ENCODE results near the gene KRTAP1-4. TPM values are rescaled to one million over a fixed set of nuclear protein-coding genes. Genes with fewer than 3 reads are reported as not detected.
"Not testable (repeated sequence)": the region's sequence is repeated elsewhere in the genome, so short reads cannot be mapped to it uniquely, and the experiment has no call there.

Gene KRTAP1-4
- total RNA-seq, 1 donor from 2014 or later: not detected

GRCh38 chr17:41061964-41062363 lies 32.0 kb upstream of the KRTAP1-4 start:
- no peak for TF ChIP-seq CTCF (IDR thresholded peaks at IDR 0.05)
- Mint-ChIP-seq H3K9me3 (ENCODE audit: unreplicated experiment) (peaks cover 6% of the 10 kb centered on the region), H3K36me3 (ENCODE audit: unreplicated experiment) (no peaks in the 10 kb centered on the region), H3K4me1 (ENCODE audit: unreplicated experiment) (peaks cover 49% of the 10 kb centered on the region), H3K27ac (ENCODE audit: unreplicated experiment) (peak overlapping the region; percentile 90), H3K27me3 (ENCODE audit: unreplicated experiment) (no peaks in the 10 kb centered on the region), H3K4me3 (ENCODE audit: unreplicated experiment) (no peak overlapping the region)
- DNase-seq (ENCODE audit: extremely low spot score, unreplicated experiment): no peak

- Mint-ChIP-seq H3K4me3 (ENCODE audit: unreplicated experiment) (peak within 1 kb of the TSS; percentile 28), H3K4me1 (ENCODE audit: unreplicated experiment) (peaks cover 49% of the 10 kb centered on the region), H3K27me3 (ENCODE audit: unreplicated experiment) (no peaks in the 10 kb centered on the region), H3K9me3 (ENCODE audit: unreplicated experiment) (peaks cover 6% of the 10 kb centered on the region), H3K36me3 (ENCODE audit: unreplicated experiment) (no peaks in the 10 kb centered on the region), H3K27ac (ENCODE audit: unreplicated experiment) (peak within 1 kb of the TSS; percentile 90)
- TF ChIP-seq CTCF (IDR thresholded peaks at IDR 0.05): no peak
- DNase-seq (ENCODE audit: extremely low spot score, unreplicated experiment): no peak
Observed at GRCh38 chr17:41060052-41060604, 30.1 kb upstream of the KRTAP1-4 start, which contains the start of gene KRTAP2-3. TSS of gene KRTAP2-3 (minus strand) at chr17:41060114. CDS start at chr17:41060050, 64 bp downstream.

- not testable (repeated sequence) for H3K9me3 Mint-ChIP-seq (ENCODE audit: unreplicated experiment); H3K4me3 Mint-ChIP-seq (ENCODE audit: unreplicated experiment); DNase-seq (ENCODE audit: extremely low spot score, unreplicated experiment); H3K27me3 Mint-ChIP-seq (ENCODE audit: unreplicated experiment); H3K36me3 Mint-ChIP-seq (ENCODE audit: unreplicated experiment)
- Mint-ChIP-seq H3K4me1 (ENCODE audit: unreplicated experiment) (peaks cover 49% of the 10 kb centered on the region), H3K27ac (ENCODE audit: unreplicated experiment) (peak overlapping the region; percentile 90)
Observed at GRCh38 chr17:41059276-41060051, 29.5 kb upstream of the KRTAP1-4 start.

- peaks cover 7% of the 10 kb centered on the region for H3K9me3 Mint-ChIP-seq (ENCODE audit: unreplicated experiment)
- no peaks in the 10 kb centered on the region for H3K27me3 Mint-ChIP-seq (ENCODE audit: unreplicated experiment)
- no peak for DNase-seq (ENCODE audit: extremely low spot score, unreplicated experiment)
- no peak overlapping the region for H3K27ac Mint-ChIP-seq (ENCODE audit: unreplicated experiment)
- H3K36me3 Mint-ChIP-seq (ENCODE audit: unreplicated experiment): no peaks in the 10 kb centered on the region
- H3K4me3 Mint-ChIP-seq (ENCODE audit: unreplicated experiment): no peak overlapping the region
- no peak for TF ChIP-seq CTCF (IDR thresholded peaks at IDR 0.05)
- peaks cover 45% of the 10 kb centered on the region for H3K4me1 Mint-ChIP-seq (ENCODE audit: unreplicated experiment)
Observed at GRCh38 chr17:41058741-41059140, 28.7 kb upstream of the KRTAP1-4 start.

GRCh38 chr17:41057547-41057946 lies 27.6 kb upstream of the KRTAP1-4 start:
- Mint-ChIP-seq H3K9me3 (ENCODE audit: unreplicated experiment) (peaks cover 10% of the 10 kb centered on the region), H3K27me3 (ENCODE audit: unreplicated experiment) (no peaks in the 10 kb centered on the region), H3K36me3 (ENCODE audit: unreplicated experiment) (peaks cover 4% of the 10 kb centered on the region), H3K4me3 (ENCODE audit: unreplicated experiment) (no peak overlapping the region), H3K27ac (ENCODE audit: unreplicated experiment) (no peak overlapping the region), H3K4me1 (ENCODE audit: unreplicated experiment) (peaks cover 36% of the 10 kb centered on the region)
- TF ChIP-seq CTCF (IDR thresholded peaks at IDR 0.05): no peak
- no peak for DNase-seq (ENCODE audit: extremely low spot score, unreplicated experiment)

GRCh38 chr17:41055130-41055529 lies 25.1 kb upstream of the KRTAP1-4 start, which contains the start of gene KRTAP2-2:
TSS of gene KRTAP2-2 (minus strand) at chr17:41055230. CDS start at chr17:41055211, 19 bp downstream.
- H3K27ac Mint-ChIP-seq (ENCODE audit: unreplicated experiment); H3K27me3 Mint-ChIP-seq (ENCODE audit: unreplicated experiment); DNase-seq (ENCODE audit: extremely low spot score, unreplicated experiment); H3K36me3 Mint-ChIP-seq (ENCODE audit: unreplicated experiment); H3K4me3 Mint-ChIP-seq (ENCODE audit: unreplicated experiment): not testable (repeated sequence)
- H3K9me3 Mint-ChIP-seq (ENCODE audit: unreplicated experiment): peaks cover 10% of the 10 kb centered on the region
- H3K4me1 Mint-ChIP-seq (ENCODE audit: unreplicated experiment): peaks cover 15% of the 10 kb centered on the region

GRCh38 chr17:41054556-41054955 lies 24.6 kb upstream of the KRTAP1-4 start:
- not testable (repeated sequence) for DNase-seq (ENCODE audit: extremely low spot score, unreplicated experiment); H3K27ac Mint-ChIP-seq (ENCODE audit: unreplicated experiment); H3K27me3 Mint-ChIP-seq (ENCODE audit: unreplicated experiment); H3K36me3 Mint-ChIP-seq (ENCODE audit: unreplicated experiment); H3K4me3 Mint-ChIP-seq (ENCODE audit: unreplicated experiment)
- H3K9me3 Mint-ChIP-seq (ENCODE audit: unreplicated experiment): peaks cover 10% of the 10 kb centered on the region
- peaks cover 14% of the 10 kb centered on the region for H3K4me1 Mint-ChIP-seq (ENCODE audit: unreplicated experiment)

Data from osteocyte (in vitro differentiated cells).